SH-SY5Y (cell line): ENCODE results near the gene TULP4.

Source experiments
- GATA2 ChIP-seq: IDR thresholded peaks from 2 replicates; pipeline ENCODE4 v1.6.1; 2011; ENCODE audit warnings: mild to moderate bottlenecking, low read depth, low read length
- GATA3 ChIP-seq: IDR thresholded peaks from 2 replicates; pipeline ENCODE4 v1.6.1; 2011; ENCODE audit warnings: low read depth, mild to moderate bottlenecking, low read length, moderate library complexity

- TF ChIP-seq GATA2 (no peak), GATA3 (no peak)
Observed at GRCh38 chr6:158391276-158391675, 79.0 kb downstream of the TULP4 start.
